ENCODE measurements around the gene VEPH1. TPM values are rescaled to one million over a fixed set of nuclear protein-coding genes. Genes with fewer than 3 reads are reported as not detected.

The VEPH1 gene
- total RNA-seq, 1 donor, result 23.2 TPM

DNA sequence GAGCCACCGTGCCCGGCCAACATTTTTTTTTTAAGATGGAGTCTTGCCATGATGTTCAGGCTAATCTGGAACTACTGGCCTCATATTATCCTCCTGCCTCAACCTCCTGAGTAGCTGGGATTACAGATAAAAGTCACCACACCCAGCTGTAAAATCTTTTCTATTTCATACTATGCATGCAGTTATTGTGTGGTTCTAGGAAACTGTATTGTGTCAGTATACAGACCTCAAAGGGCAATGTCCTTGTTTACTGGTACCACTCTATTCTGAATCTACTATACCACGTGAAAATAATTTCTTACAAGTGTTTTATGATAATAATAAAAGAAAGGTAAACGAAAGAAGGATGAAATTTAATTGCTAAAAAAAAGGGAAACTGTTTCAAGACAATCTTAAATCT is 190.0 kb downstream of the VEPH1 start:
- H3K36me3 ChIP-seq (ENCODE audit: insufficient read depth, low read length), result no peaks in the 10 kb centered on the region
- TF ChIP-seq, protein P1, sequence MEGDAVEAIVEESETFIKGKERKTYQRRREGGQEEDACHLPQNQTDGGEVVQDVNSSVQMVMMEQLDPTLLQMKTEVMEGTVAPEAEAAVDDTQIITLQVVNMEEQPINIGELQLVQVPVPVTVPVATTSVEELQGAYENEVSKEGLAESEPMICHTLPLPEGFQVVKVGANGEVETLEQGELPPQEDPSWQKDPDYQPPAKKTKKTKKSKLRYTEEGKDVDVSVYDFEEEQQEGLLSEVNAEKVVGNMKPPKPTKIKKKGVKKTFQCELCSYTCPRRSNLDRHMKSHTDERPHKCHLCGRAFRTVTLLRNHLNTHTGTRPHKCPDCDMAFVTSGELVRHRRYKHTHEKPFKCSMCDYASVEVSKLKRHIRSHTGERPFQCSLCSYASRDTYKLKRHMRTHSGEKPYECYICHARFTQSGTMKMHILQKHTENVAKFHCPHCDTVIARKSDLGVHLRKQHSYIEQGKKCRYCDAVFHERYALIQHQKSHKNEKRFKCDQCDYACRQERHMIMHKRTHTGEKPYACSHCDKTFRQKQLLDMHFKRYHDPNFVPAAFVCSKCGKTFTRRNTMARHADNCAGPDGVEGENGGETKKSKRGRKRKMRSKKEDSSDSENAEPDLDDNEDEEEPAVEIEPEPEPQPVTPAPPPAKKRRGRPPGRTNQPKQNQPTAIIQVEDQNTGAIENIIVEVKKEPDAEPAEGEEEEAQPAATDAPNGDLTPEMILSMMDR (IDR thresholded peaks at IDR 0.05; ENCODE audit: extremely low read depth, low read depth, low read length), result no peak
- no peak overlapping the region for H3K4me3 ChIP-seq (ENCODE audit: insufficient read depth, low read length)
- H3K27ac ChIP-seq (ENCODE audit: low read depth, low read length), result no peak overlapping the region
- H3K79me2 ChIP-seq (ENCODE audit: insufficient read depth, low read length), result no peaks in the 10 kb centered on the region
- no peaks in the 10 kb centered on the region for H3K9me3 ChIP-seq (ENCODE audit: low read depth, low read length)
- H2AFZ ChIP-seq (ENCODE audit: low read length), result no peak overlapping the region
- H4K20me1 ChIP-seq (ENCODE audit: insufficient read depth, low read length), result no peaks in the 10 kb centered on the region
- no peak overlapping the region for H3K4me2 ChIP-seq (ENCODE audit: insufficient read depth, low read length)
- DNase-seq (ENCODE audit: insufficient read length, low spot score, missing footprints), result no peak
- H3K27me3 ChIP-seq (ENCODE audit: insufficient read depth, low read length), result no peaks in the 10 kb centered on the region
- peaks cover 19% of the 10 kb centered on the region for H3K4me1 ChIP-seq (ENCODE audit: insufficient read depth, low read length)

DNA sequence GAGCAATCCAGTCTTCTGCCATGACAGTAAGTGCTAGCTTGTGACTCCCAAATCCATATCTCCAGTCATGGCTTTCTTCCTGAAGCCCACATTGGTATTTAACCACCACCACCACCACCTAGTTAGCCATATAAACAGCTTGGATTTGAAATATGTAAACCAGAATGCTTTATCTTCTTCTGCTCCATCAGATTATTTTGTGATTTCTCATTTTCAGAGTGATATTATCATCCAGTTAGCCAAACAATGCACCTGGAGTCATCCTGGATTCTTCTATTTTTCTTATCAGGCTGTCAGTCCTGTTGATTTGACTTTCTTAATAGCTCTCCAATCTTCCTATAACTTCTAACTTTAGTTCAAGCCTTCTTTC is 190.9 kb downstream of the VEPH1 start:
- Histone ChIP-seq H3K4me1 (ENCODE audit: insufficient read depth, low read length) (peaks cover 19% of the 10 kb centered on the region), H3K36me3 (ENCODE audit: insufficient read depth, low read length) (no peaks in the 10 kb centered on the region), H3K79me2 (ENCODE audit: insufficient read depth, low read length) (no peaks in the 10 kb centered on the region), H3K4me3 (ENCODE audit: insufficient read depth, low read length) (no peak overlapping the region), H3K4me2 (ENCODE audit: insufficient read depth, low read length) (peak overlapping the region; percentile 4), H2AFZ (ENCODE audit: low read length) (no peak overlapping the region), H3K27ac (ENCODE audit: low read depth, low read length) (peak overlapping the region; percentile 85), H3K9me3 (ENCODE audit: low read depth, low read length) (no peaks in the 10 kb centered on the region), H4K20me1 (ENCODE audit: insufficient read depth, low read length) (no peaks in the 10 kb centered on the region), H3K27me3 (ENCODE audit: insufficient read depth, low read length) (no peaks in the 10 kb centered on the region)
- no peak for DNase-seq (ENCODE audit: insufficient read length, low spot score, missing footprints)
- TF ChIP-seq, protein P1 (IDR thresholded peaks at IDR 0.05; ENCODE audit: extremely low read depth, low read depth, low read length), result no peak

DNA sequence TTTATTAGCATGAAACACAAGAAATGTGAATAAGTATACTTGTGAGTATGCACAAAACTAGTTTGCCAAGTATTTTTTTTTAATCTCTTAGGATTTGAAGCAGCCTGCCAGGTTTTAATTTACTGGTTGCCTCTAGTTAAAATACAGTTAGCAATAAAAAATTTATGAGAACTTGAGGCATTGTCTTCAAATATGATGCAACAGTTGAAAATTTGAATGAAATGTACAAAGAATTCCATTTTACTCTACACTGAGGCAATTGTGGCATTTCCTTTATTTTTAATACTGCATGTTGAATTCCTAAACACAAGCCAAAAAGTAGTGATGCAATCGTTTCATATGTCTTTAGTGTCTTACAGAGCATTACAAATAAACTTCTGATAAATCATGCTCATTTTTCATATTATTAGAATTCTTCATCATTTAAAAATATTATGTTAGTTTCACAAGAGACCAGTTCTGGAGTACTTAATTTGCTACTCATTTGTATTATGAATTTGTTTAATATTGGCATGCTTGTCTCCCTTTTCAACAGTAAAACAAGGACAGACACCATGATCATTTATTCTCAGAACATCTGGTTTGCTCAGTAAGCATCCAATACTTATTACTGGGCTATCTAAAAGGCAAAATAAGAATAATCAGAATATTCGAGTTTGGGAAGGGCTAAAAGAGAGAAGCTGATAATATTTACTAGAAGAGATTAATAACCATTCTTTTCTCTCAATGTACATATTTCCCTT is 191.4 kb downstream of the VEPH1 start:
- Histone ChIP-seq H3K27ac (ENCODE audit: low read depth, low read length) (peak overlapping the region; percentile 85), H3K27me3 (ENCODE audit: insufficient read depth, low read length) (no peaks in the 10 kb centered on the region), H3K4me2 (ENCODE audit: insufficient read depth, low read length) (peak overlapping the region; percentile 4), H3K4me3 (ENCODE audit: insufficient read depth, low read length) (no peak overlapping the region), H3K79me2 (ENCODE audit: insufficient read depth, low read length) (no peaks in the 10 kb centered on the region), H4K20me1 (ENCODE audit: insufficient read depth, low read length) (no peaks in the 10 kb centered on the region), H2AFZ (ENCODE audit: low read length) (no peak overlapping the region), H3K9me3 (ENCODE audit: low read depth, low read length) (no peaks in the 10 kb centered on the region), H3K4me1 (ENCODE audit: insufficient read depth, low read length) (peaks cover 19% of the 10 kb centered on the region), H3K36me3 (ENCODE audit: insufficient read depth, low read length) (no peaks in the 10 kb centered on the region)
- DNase-seq (ENCODE audit: insufficient read length, low spot score, missing footprints), result peak; percentile 59
- TF ChIP-seq, protein P1 (IDR thresholded peaks at IDR 0.05; ENCODE audit: extremely low read depth, low read depth, low read length), result no peak

DNA sequence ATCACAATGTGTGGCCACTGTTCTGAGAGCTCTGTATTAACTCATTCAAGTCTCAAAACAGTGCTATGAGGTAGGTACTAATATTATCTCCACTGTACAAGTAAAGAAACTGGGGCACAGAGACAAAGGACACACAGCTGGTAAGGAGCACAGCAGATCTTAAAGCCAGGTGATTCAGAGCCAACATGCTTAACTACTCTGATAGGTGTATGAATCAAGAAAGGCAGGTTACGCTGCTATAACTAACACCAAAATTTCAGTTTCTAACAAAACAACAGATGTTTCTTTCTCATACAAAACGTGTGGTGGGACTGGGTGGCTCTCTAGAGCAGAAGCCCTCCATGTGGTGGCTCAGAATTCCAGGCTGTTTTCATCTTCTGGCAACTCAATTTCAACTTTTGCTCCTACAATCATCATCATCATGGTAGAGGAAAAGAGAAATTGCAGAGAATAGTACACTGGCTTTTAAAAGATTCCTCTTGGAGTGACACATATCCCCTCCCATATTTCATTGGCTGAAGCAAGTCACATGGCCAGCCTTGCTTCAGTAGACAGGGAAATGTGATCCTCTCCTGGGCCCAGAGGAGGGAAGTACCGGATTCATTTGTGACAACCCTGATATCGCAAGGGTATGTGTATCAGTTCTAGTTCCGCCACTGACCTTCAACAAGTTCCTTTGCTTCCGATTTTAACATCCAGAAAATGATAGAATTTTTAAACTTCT is 192.7 kb downstream of the VEPH1 start:
- Histone ChIP-seq H3K4me3 (ENCODE audit: insufficient read depth, low read length) (no peak overlapping the region), H3K9me3 (ENCODE audit: low read depth, low read length) (no peaks in the 10 kb centered on the region), H3K27ac (ENCODE audit: low read depth, low read length) (peak overlapping the region; percentile 81), H3K4me2 (ENCODE audit: insufficient read depth, low read length) (no peak overlapping the region), H4K20me1 (ENCODE audit: insufficient read depth, low read length) (no peaks in the 10 kb centered on the region), H3K36me3 (ENCODE audit: insufficient read depth, low read length) (no peaks in the 10 kb centered on the region), H3K79me2 (ENCODE audit: insufficient read depth, low read length) (no peaks in the 10 kb centered on the region), H3K4me1 (ENCODE audit: insufficient read depth, low read length) (peaks cover 19% of the 10 kb centered on the region), H2AFZ (ENCODE audit: low read length) (no peak overlapping the region), H3K27me3 (ENCODE audit: insufficient read depth, low read length) (no peaks in the 10 kb centered on the region)
- DNase-seq (ENCODE audit: insufficient read length, low spot score, missing footprints), result no peak
- TF ChIP-seq, protein P1 (IDR thresholded peaks at IDR 0.05; ENCODE audit: extremely low read depth, low read depth, low read length), result no peak
